ENCODE measurements around the gene IFNA1.
"Not testable (repeated sequence)": the region's sequence is repeated elsewhere in the genome, so short reads cannot be mapped to it uniquely, and the experiment has no call there.

IFNA1 gene

GRCh38 chr9:21449312-21449711 is 9.1 kb downstream of the IFNA1 start:
- DNase-seq (ENCODE audit: low spot score), result not testable (repeated sequence)

GRCh38 chr9:21450733-21451394 is 10.6 kb downstream of the IFNA1 start:
- DNase-seq (ENCODE audit: low spot score), result no peak

DNA sequence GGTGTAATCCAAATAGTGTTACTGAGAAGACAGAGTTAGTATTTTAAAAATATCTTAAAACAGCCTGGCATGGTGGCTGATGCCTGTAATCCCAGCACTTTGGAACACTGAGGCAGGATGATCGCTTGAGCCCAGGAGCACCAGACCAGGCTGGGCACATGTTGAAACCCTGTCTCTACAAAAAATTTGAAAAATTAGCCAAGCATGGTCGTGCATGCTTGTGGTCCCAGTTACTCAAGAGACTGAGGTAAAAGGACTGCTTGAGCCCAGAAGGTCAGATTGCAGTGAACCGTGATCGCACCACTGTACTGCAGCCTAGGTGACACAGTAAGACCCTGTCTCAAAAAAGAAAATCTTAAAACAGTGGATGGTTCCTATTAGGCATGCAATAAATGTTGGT is 12.4 kb downstream of the IFNA1 start:
- no peak for DNase-seq (ENCODE audit: low spot score)

DNA sequence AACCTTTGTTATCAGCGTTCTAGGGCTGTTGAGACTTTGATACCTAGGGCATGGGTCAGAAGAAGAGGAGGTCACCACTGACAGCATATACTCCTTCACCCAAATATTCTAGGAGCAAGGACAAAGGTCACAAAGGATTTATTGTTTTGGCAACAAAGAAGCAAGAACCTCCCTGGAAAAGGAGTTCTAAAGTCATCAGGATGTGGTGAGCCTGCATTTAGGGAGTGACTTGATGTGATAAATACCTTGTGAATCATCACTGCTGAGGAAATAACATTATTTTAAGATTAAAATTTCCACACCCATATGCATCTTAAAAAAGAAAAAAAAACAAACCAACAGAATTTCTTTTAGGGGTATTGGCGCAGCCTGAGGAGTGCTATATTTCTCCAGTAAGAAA is 13.9 kb downstream of the IFNA1 start:
- DNase-seq (ENCODE audit: low spot score), result no peak

DNA sequence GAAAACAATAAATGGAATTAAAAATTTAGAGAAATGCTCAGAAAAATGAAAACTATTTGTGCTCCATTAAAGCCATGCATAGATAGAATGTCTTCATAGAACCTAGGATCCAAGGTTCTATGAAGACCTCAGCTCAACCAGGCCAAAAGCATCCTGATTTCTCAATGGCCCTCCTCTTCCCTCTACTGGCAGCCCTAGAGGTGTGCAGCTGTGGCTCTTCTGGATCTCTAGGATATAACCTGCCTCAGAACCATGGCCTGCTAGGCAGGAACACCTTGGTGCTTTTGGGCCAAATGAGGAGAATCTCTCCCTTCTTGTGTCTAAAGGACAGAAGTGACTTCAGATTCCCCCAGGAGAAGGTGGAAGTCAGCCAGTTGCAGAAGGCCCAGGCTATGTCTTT is 15.1 kb downstream of the IFNA1 start:
- peak; percentile 50 for DNase-seq (ENCODE audit: low spot score)

- no peak for DNase-seq (ENCODE audit: low spot score)
Observed at GRCh38 chr9:21461377-21461776, 21.1 kb downstream of the IFNA1 start.

- DNase-seq (ENCODE audit: low spot score), result no peak
Observed at GRCh38 chr9:21465138-21465537, 24.9 kb downstream of the IFNA1 start.

DNA sequence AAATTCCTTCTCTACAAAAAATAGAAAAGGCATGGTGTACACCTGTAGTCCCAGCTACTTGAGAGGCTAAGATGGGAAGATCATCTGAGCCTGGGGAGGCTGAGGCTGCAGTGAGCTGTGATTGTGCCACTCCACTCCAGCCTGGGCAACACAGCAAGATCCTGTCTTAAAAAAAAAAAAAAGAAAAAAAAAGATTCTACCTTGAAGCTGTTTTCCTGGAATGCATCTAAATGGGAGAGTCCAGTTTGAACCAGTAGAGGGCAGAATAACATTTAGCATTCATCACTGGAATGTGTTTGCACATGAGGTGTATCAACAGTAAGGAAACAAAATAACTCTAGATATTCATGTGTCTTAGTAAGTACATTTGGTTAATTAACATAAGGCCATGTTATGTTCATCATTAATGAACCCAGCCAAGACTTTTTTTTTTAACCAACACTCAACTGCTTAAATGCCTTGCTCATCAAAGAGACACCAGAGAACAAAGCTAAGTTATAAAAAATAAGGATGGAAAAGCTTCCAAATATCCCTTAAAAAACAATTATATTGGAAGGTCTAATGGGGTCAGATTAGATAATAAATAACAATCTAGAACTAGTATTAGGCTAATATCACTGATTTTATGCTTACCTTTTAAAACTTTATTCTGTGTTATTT is 25.8 kb downstream of the IFNA1 start:
- DNase-seq (ENCODE audit: low spot score), result peak; percentile 26

GRCh38 chr9:21470126-21470525 is 29.9 kb downstream of the IFNA1 start:
- peak; percentile 58 for DNase-seq (ENCODE audit: low spot score)

GRCh38 chr9:21473236-21473635 is 33.0 kb downstream of the IFNA1 start:
- no peak for DNase-seq (ENCODE audit: low spot score)

DNA sequence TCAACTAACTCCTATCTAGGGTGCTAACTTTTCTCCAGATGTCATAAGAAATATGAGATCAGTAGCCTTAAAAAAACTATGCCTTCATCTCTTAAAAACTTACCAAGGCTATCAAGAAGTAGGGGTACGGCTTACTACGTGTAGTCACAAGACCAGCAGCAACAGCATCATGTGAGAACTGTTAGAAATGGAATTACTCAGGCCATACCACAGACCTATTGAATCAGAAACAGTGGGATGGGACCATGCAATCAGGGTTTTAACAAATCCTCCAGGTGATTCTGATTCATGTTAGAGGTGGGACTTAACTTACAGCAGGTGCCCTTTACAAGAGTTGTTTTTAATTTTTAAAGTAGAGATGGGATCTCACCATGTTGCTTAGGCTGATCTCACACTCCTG is 37.2 kb downstream of the IFNA1 start:
- no peak for DNase-seq (ENCODE audit: low spot score)

- no peak for DNase-seq (ENCODE audit: low spot score)
Observed at GRCh38 chr9:21479152-21479702, 39.0 kb downstream of the IFNA1 start.

DNA sequence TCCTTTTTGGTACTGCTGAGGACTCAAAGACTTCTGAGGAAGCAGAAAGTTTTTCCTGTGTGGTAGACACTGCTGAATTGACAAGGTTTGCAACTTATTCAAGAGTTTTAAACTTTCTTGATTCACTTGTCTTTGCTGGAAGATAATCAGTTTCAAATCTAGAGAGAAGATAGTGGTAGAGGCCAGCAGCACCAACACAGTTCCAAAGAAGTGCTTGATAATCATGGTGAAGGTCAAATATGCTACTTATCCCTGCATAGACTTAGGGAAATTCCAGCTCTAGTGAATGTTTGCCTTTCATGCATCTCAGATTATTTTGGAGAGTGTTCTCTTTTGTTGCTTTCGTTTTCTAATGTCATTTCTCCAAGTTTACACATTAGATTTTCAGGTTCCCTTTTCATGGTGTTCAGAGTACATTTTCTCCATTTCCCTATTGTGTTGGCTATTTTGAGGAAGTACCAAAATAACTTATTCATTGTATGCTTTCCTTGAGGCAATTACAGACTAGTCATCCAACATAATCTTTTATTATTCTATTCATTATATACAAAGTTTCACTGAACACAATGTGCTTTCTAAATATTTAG is 41.3 kb downstream of the IFNA1 start:
- peak; percentile 47 for DNase-seq (ENCODE audit: low spot score)

DNA sequence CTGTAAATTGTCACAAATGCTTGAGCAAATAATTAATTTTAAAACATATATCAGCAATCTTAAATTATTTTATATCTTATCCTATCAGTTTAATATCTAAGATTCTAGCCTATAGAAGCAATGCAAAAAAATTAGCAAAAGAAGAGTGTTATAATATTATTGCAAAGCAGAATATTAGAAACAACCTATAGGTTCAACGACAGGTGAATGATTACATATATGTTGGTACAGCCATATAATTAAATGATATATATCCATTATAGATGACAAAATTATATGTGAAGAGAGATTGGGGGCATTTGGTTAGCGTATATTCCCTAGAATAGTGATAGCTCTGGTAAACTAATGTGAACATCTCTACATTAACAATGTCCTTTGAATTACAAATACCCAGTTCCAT is 42.0 kb downstream of the IFNA1 start, which contains the start of gene IFNE:
IFNE (minus strand) TSS at position 101 of the 400 bp plus-strand sequence. CDS start 619 bp downstream, outside the sequence.
- DNase-seq (ENCODE audit: low spot score), result no peak

Data from globus pallidus (tissue), 1 donor.